ENCODE measurements around the gene RNF223.
"Not testable (repeated sequence)": the region's sequence is repeated elsewhere in the genome, so short reads cannot be mapped to it uniquely, and the experiment has no call there.

GRCh38 chr1:1065940-1066304 is 8.2 kb downstream of the RNF223 start:
- TF ChIP-seq EZH2 (IDR thresholded peaks at IDR 0.05; ENCODE audit: insufficient read depth, poor library complexity, severe bottlenecking); EZH2phosphoT487 (IDR thresholded peaks at IDR 0.05; ENCODE audit: insufficient read depth, low read depth): not testable (repeated sequence)
